Esophagus squamous epithelium (tissue), 5 donors: ENCODE measurements around the gene HFM1. TPM values are rescaled to one million over a fixed set of nuclear protein-coding genes. Genes with fewer than 3 reads are reported as not detected.
"Not testable (repeated sequence)": the region's sequence is repeated elsewhere in the genome, so short reads cannot be mapped to it uniquely, and the experiment has no call there.

Source experiments
- DNase-seq: peaks from one replicate; lab custom pipeline; 2025; lab: John Stamatoyannopoulos, UW
- H3K27ac ChIP-seq, 4 donors: fragments of 200-600 bp; sonication (generic); one replicate each; pipeline ENCODE4 v1.5.1; 2016 to 2019; ENCODE audit warnings: mild to moderate bottlenecking in 1 of 4
- H3K27me3 ChIP-seq, 4 donors: fragments of 200-600 bp; sonication (generic); 1 replicate in 3 of 4; 2 replicates in 1 of 4; pipeline versions ENCODE4 v1.5.1 to v1.6.0; 2017 to 2021; ENCODE audit warnings: antibody characterized with exemption in 1 of 4
- H3K36me3 ChIP-seq, 3 donors: fragments of 200-600 bp; sonication (generic); one replicate each; pipeline ENCODE4 v1.5.1; 2016 to 2019
- H3K4me1 ChIP-seq, 3 donors: fragments of 200-600 bp; sonication (generic); one replicate each; pipeline ENCODE4 v1.5.1; 2017 to 2019
- H3K4me3 ChIP-seq, 4 donors: fragments of 200-600 bp; sonication (generic); 1 replicate in 3 of 4; 2 replicates in 1 of 4; pipeline ENCODE4 v1.5.1; 2016 to 2019; ENCODE audit warnings: mild to moderate bottlenecking in 2 of 4, moderate library complexity in 1 of 4
- H3K9me3 ChIP-seq, 3 donors: fragments of 200-600 bp; sonication (generic); one replicate each; pipeline ENCODE4 v1.5.1; 2016 to 2019
- POLR2A ChIP-seq, 4 donors: fragments of 450-650 bp; IDR thresholded peaks; one replicate each; pipeline ENCODE4 v1.6.1; 2017; ENCODE audit warnings: antibody characterized with exemption in 4 of 4, mild to moderate bottlenecking in 4 of 4, moderate library complexity in 3 of 4
- WGBS, 2 donors: methylation state at CpG; one replicate each; pipeline ENCODE4 v1.1.5; 2018; 5-methylcytosine and 5-hydroxymethylcytosine counted together
- intact Hi-C: fragments of 100-400 bp; cut with DNase I; formaldehyde crosslinking; loops from one replicate; pipeline ENCODE4 v1.15.0; 2022
- total RNA-seq, 4 donors: library from RNA; depleted of rRNA; stranded (reverse); fragments of >200 nt; gene quantifications; one replicate each; pipeline ENCODE4 v1.1.0, GENCODE V29; 2016
- TF ChIP-seq, protein P1 (sequence below), 6 experiments: fragments of 450-650 bp in 4 of 6; fragments of 200-600 bp in 2 of 6; sonication (generic) in 2 of 6; IDR thresholded peaks; one replicate each; pipeline ENCODE4 v1.5.1; 2016 to 2019; ENCODE audit warnings: antibody characterized with exemption in 6 of 6, mild to moderate bottlenecking in 4 of 6, moderate library complexity in 4 of 6
- donor health status: DM: yes; HTN: yes; CAD: no.

HFM1 gene
- total RNA-seq, 4 donors from 2014 or later: 0.09 to 0.79 (median 0.76) TPM; not detected in 1

GRCh38 chr1:91439016-91439415 lies 34.4 kb upstream of the HFM1 start:
- no peaks in the 10 kb centered on the region for H3K27me3 ChIP-seq
- DNase-seq: no peak
- no peak overlapping the region for H3K27ac ChIP-seq
- TF ChIP-seq, protein P1, sequence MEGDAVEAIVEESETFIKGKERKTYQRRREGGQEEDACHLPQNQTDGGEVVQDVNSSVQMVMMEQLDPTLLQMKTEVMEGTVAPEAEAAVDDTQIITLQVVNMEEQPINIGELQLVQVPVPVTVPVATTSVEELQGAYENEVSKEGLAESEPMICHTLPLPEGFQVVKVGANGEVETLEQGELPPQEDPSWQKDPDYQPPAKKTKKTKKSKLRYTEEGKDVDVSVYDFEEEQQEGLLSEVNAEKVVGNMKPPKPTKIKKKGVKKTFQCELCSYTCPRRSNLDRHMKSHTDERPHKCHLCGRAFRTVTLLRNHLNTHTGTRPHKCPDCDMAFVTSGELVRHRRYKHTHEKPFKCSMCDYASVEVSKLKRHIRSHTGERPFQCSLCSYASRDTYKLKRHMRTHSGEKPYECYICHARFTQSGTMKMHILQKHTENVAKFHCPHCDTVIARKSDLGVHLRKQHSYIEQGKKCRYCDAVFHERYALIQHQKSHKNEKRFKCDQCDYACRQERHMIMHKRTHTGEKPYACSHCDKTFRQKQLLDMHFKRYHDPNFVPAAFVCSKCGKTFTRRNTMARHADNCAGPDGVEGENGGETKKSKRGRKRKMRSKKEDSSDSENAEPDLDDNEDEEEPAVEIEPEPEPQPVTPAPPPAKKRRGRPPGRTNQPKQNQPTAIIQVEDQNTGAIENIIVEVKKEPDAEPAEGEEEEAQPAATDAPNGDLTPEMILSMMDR (IDR thresholded peaks at IDR 0.05): no peak
- TF ChIP-seq POLR2A (IDR thresholded peaks at IDR 0.05): no peak
- intact Hi-C loops: no loop called here
- H3K4me1 ChIP-seq: no peaks in the 10 kb centered on the region
- H3K36me3 ChIP-seq: no peaks in the 10 kb centered on the region
- H3K9me3 ChIP-seq: no peaks in the 10 kb centered on the region
- no peak overlapping the region for H3K4me3 ChIP-seq

DNA sequence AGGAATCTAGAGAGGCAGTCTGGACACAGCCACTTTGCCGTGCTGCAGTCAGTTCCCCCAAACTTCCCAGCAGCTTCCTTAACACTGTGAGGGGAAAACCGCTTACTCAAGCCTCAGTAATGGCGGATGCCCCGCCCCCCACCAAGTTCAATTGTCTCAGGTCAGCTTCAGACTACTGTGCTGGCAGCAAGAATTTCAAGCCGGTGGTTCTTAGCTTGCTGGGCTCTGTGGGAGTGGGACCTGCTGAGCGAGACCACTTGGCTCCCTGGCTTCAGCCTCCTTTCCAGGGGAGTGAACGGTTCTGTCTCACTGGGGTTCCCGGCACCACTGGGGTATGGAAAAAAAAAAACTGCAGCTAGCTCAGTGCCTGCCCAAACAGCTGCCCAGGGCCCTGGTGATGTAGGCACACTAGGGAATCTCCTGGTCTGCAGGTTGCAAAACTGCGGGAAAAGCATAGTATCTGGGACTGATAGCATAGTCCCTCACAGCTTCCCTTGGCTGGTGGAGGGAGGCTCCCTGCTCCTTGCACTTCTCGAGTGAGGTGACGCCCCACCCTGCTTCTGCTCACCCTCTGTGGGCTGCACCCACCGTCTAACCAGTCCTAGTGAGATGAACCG lies 23.7 kb upstream of the HFM1 start:
- H3K27ac ChIP-seq: no peak overlapping the region
- no peak for DNase-seq
- intact Hi-C loops: no loop called here
- H3K4me1 ChIP-seq: no peaks in the 10 kb centered on the region
- 64 to 70% methylated on average over 2 to 5 of the region's 13 CpGs for WGBS, 2 donors
- no peaks in the 10 kb centered on the region for H3K9me3 ChIP-seq
- TF ChIP-seq, protein P1 (IDR thresholded peaks at IDR 0.05): no peak
- no peak for TF ChIP-seq POLR2A (IDR thresholded peaks at IDR 0.05)
- peak overlapping the region in 1 of 4 donors; percentile 18 for H3K4me3 ChIP-seq
- H3K27me3 ChIP-seq: peaks cover 0 to 8% (median 0%) of the 10 kb centered on the region in 4 donors
- no peaks in the 10 kb centered on the region for H3K36me3 ChIP-seq

DNA sequence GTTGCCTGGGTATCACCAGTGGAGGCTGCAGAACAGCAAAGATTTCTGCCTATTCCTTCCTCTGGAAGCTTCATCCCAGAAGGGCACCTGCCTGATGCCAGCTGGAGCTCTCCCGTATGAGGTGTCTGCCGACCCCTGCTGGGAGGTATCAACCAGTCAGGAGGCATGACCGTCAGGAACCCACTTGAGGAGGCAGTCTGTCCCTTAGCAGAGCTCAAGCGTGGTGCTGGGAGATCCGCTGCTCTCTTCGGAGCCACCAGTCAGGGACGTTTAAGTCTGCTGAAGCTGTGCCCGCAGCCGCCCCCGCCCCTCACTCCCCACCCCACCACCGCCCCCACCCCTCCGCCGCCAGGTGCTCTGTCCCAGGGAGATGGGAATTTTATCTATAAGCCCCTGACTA lies 23.1 kb upstream of the HFM1 start:
- DNase-seq: no peak
- Histone ChIP-seq H3K9me3 (no peaks in the 10 kb centered on the region), H3K36me3 (no peaks in the 10 kb centered on the region), H3K4me1 (no peaks in the 10 kb centered on the region), H3K27ac (no peak overlapping the region), H3K27me3 (peaks cover 0 to 8% (median 0%) of the 10 kb centered on the region in 4 donors), H3K4me3 (no peak overlapping the region)
- intact Hi-C loops: no loop called here
- TF ChIP-seq, protein P1 (IDR thresholded peaks at IDR 0.05): no peak
- TF ChIP-seq POLR2A (IDR thresholded peaks at IDR 0.05): no peak
- 61 to 83% methylated on average over 1 to 4 of the region's 13 CpGs for WGBS, 2 donors

- H3K4me1 ChIP-seq, intact Hi-C loops, H3K27me3 ChIP-seq, H3K36me3 ChIP-seq, H3K9me3 ChIP-seq, H3K4me3 ChIP-seq, H3K27ac ChIP-seq, DNase-seq: not testable (repeated sequence)
- WGBS, 2 donors: 81 to 91% methylated on average over 4 of the region's 4 CpGs
Observed at GRCh38 chr1:91422523-91422922, 17.9 kb upstream of the HFM1 start.

DNA sequence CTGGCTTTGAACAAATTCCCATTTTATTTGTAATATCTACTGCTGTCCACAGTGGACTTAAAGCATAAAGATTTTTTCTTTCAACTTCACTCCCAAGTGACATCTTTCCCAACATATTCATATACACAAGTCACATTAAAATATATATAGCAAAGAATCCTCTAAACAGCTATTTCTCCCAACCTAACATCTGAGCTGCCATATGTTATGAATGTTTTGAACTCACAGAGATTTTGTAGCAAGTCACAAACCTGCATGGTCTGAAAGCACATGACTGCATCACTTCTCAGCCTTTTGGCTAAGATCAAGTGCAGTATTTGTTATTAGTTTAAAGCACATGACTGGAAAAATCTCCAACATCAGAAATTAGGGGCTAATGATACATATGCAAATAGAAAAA lies 7.7 kb upstream of the HFM1 start:
- Histone ChIP-seq H3K4me3 (no peak overlapping the region), H3K4me1 (no peaks in the 10 kb centered on the region), H3K27ac (no peak overlapping the region), H3K36me3 (no peaks in the 10 kb centered on the region), H3K27me3 (no peaks in the 10 kb centered on the region), H3K9me3 (no peaks in the 10 kb centered on the region)
- no peak for DNase-seq
- intact Hi-C loops: no loop called here
- TF ChIP-seq, protein P1 (IDR thresholded peaks at IDR 0.05): no peak
- TF ChIP-seq POLR2A (IDR thresholded peaks at IDR 0.05): no peak
